ENCODE results near the gene PODXL2.

DNA sequence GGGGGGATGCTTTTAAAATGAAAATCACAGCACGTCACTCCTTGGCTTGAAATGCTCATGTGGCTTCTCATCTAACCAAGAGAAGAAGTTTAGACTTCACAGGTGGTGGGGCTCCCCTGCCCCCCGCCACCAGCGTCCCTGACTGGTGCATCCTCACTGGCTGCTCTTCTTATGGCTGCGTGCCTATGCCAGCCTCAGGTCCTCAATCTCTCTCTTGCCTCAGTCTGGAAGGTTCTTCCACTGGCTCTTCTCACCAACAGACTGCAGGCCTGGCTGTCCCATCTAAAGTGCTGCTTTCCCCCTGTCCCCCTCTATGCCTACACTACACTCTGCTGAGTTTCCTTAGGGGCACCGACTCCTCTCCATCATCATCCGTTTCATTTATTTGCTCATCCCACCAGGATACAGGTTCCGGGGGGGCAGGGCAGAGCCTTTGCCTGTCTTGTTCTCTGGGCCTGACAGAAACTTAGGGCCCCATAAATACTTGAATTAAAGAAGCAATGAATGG is 64.4 kb downstream of the PODXL2 start:
- no peak for TF ChIP-seq POLR2A (IDR thresholded peaks at IDR 0.05)
- TF ChIP-seq, protein P1, sequence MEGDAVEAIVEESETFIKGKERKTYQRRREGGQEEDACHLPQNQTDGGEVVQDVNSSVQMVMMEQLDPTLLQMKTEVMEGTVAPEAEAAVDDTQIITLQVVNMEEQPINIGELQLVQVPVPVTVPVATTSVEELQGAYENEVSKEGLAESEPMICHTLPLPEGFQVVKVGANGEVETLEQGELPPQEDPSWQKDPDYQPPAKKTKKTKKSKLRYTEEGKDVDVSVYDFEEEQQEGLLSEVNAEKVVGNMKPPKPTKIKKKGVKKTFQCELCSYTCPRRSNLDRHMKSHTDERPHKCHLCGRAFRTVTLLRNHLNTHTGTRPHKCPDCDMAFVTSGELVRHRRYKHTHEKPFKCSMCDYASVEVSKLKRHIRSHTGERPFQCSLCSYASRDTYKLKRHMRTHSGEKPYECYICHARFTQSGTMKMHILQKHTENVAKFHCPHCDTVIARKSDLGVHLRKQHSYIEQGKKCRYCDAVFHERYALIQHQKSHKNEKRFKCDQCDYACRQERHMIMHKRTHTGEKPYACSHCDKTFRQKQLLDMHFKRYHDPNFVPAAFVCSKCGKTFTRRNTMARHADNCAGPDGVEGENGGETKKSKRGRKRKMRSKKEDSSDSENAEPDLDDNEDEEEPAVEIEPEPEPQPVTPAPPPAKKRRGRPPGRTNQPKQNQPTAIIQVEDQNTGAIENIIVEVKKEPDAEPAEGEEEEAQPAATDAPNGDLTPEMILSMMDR (IDR thresholded peaks at IDR 0.05), result no peak
